Suprapubic skin (tissue), 3 donors: Measurements from ENCODE around the gene RGMA.

Experiments
- EP300 ChIP-seq: sonication (generic); formaldehyde crosslinking; IDR thresholded peaks from one replicate; pipeline ENCODE4 v1.6.1; 2017; ENCODE audit warnings: antibody characterized with exemption
- POLR2A ChIP-seq, 2 donors: fragments of 450-650 bp; IDR thresholded peaks; one replicate each; pipeline ENCODE4 v1.6.1; 2017; ENCODE audit warnings: antibody characterized with exemption in 2 of 2, mild to moderate bottlenecking in 2 of 2, moderate library complexity in 2 of 2
- TF ChIP-seq, protein P1 (sequence below), 2 donors: fragments of 200-600 bp in 1 of 2; fragments of 450-650 bp in 1 of 2; sonication (generic) in 1 of 2; IDR thresholded peaks; one replicate each; pipeline ENCODE4 v1.5.1; 2016 to 2019; ENCODE audit warnings: antibody characterized with exemption in 2 of 2, mild to moderate bottlenecking in 1 of 2, moderate library complexity in 1 of 2

DNA sequence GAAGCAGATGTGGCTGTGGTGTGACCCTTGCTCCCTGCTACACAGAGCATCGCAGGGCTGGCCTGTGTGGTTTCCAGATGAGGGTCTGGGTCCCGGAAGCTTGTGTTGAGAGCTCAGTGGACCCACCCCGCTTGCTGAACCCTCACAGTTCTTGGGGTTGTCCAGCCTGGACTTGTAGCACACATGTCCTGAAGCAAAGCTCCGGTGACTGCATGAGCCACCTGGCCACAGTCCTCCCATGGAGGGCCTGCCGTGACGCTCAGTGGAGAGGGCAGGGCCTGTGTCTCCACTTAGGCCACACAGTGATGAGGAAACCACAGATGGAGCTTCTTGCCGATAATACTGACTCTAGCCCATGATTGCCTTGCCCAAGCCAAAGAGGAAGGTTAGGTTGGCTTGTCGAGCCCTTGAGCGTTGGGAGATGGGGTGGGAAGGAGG, 62.6 kb downstream of the RGMA start:
- TF ChIP-seq, protein P1, sequence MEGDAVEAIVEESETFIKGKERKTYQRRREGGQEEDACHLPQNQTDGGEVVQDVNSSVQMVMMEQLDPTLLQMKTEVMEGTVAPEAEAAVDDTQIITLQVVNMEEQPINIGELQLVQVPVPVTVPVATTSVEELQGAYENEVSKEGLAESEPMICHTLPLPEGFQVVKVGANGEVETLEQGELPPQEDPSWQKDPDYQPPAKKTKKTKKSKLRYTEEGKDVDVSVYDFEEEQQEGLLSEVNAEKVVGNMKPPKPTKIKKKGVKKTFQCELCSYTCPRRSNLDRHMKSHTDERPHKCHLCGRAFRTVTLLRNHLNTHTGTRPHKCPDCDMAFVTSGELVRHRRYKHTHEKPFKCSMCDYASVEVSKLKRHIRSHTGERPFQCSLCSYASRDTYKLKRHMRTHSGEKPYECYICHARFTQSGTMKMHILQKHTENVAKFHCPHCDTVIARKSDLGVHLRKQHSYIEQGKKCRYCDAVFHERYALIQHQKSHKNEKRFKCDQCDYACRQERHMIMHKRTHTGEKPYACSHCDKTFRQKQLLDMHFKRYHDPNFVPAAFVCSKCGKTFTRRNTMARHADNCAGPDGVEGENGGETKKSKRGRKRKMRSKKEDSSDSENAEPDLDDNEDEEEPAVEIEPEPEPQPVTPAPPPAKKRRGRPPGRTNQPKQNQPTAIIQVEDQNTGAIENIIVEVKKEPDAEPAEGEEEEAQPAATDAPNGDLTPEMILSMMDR (IDR thresholded peaks at IDR 0.05) = no peak
- no peak for TF ChIP-seq POLR2A (IDR thresholded peaks at IDR 0.05)
- no peak for TF ChIP-seq EP300
